ENCODE data around the gene PARD3. TPM values are rescaled to one million over a fixed set of nuclear protein-coding genes. Genes with fewer than 3 reads are reported as not detected.
A peak's percentile ranks its signal among the peaks of the same experiment; 100 is the strongest.

PARD3 gene
- total RNA-seq, 6 experiments from 2014 or later, result 19.1 to 27.8 (median 22.0) TPM

DNA sequence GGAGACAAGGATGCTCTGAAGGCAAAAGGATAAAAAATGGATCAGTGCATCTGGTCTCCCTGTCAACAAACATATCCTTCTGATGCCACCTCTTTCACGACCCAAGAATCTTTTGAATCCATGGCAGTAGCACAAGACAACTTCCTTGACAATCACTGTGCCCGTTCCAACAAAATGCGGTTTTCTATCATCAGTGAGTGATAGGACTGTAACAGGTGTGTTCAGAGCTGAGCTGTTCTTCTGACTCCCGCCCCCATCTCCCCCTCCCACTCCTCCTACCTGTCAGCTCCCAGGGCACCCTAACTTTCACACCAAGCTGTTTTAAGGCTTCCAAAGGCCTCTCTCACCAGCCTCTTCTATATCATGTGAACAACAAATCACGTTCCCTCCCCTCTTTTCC lies 74.8 kb downstream of the PARD3 start:
- DNase-seq, result no peak
- Histone ChIP-seq H3K27me3 (no peaks in the 10 kb centered on the region), H3K9me3 (no peaks in the 10 kb centered on the region), H3K4me3 (no peak overlapping the region), H3K36me3 (no peaks in the 10 kb centered on the region), H3K4me1 (peaks cover 0 to 43% (median 14%) of the 10 kb centered on the region in 4 donors), H3K27ac (peak overlapping the region in 1 of 3 donors; percentile 83)
- 65% methylated on average over 5 of the region's 5 CpGs for WGBS (ENCODE audit: insufficient coverage, low coverage, low lambda C conversion rate, missing lambda C conversion rate)
- TF ChIP-seq CTCF (IDR thresholded peaks at IDR 0.05) (no peak), POLR2A (IDR thresholded peaks at IDR 0.05) (no peak)
- intact Hi-C loops (cut with DNase I), result no loop called here
- ATAC-seq, result no peak

- WGBS (ENCODE audit: insufficient coverage, low coverage, low lambda C conversion rate, missing lambda C conversion rate), result 49% methylated on average over 8 of the region's 9 CpGs
- H3K9me3 ChIP-seq, result no peaks in the 10 kb centered on the region
- H3K27ac ChIP-seq, result peak overlapping the region in 1 of 3 donors; percentile 83
- intact Hi-C loops (cut with DNase I), result no loop called here
- ATAC-seq, result peak in 2 of 4 donors; percentile 8 to 9
- no peak for TF ChIP-seq POLR2A (IDR thresholded peaks at IDR 0.05)
- no peak for TF ChIP-seq CTCF (IDR thresholded peaks at IDR 0.05)
- H3K4me3 ChIP-seq, result no peak overlapping the region
- no peaks in the 10 kb centered on the region for H3K27me3 ChIP-seq
- H3K4me1 ChIP-seq, result peaks cover 0 to 47% (median 16%) of the 10 kb centered on the region in 4 donors
- no peak for DNase-seq
- no peaks in the 10 kb centered on the region for H3K36me3 ChIP-seq
Observed at GRCh38 chr10:34739915-34740314, 75.2 kb downstream of the PARD3 start.

GRCh38 chr10:34737772-34738169 lies 77.3 kb downstream of the PARD3 start:
- Histone ChIP-seq H3K4me1 (peaks cover 0 to 62% (median 26%) of the 10 kb centered on the region in 4 donors), H3K9me3 (no peaks in the 10 kb centered on the region), H3K27me3 (no peaks in the 10 kb centered on the region), H3K36me3 (no peaks in the 10 kb centered on the region), H3K27ac (peak overlapping the region; percentile 63 to 83 (median 75)), H3K4me3 (peak overlapping the region in 1 of 3 donors; percentile 26)
- intact Hi-C loops (cut with DNase I), result no loop called here
- 68% methylated on average over 4 of the region's 7 CpGs for WGBS (ENCODE audit: insufficient coverage, low coverage, low lambda C conversion rate, missing lambda C conversion rate)
- DNase-seq (no peak), ATAC-seq (peak in 1 of 4 donors; percentile 1)
- TF ChIP-seq POLR2A (IDR thresholded peaks at IDR 0.05), result no peak
- TF ChIP-seq CTCF (IDR thresholded peaks at IDR 0.05), result no peak

DNA sequence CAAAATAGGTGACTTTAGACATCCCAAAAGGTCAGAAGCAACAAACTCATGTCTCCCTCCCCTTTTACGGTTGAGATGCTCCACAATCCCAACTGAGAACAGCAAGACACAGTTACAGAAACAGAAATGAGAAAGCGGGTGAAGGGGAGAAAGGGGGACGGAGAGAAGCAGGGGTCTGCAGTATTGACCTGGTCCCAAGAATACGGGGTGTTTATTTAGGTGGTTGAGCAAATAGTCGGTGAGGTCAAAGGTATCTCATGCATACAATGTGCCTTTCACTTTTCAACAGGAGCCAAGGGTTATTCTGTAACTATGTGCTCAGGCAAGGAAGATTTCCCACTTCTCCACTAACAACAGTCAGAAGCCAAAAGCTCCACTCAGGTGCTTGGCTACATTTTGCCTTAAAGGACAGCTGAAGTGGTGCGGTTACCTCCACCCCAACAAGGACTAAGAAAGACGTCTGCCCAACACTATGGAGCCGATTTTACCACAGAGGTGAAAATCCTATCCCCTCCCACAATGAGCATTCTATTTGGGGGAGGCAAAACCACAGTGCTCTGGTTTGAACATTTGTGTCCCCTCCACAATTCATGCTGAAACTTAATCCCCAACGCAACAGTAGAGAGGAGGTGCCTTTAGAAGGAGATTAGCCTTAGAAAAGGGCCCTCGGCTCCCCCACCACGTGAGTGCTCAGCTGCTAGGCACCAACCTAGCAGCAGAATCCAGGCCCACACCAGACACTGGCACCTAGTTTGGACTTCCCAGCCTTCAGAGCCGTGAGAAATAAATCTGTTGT lies 77.9 kb downstream of the PARD3 start:
- ATAC-seq (peak; percentile 88 to 95 (median 91)), DNase-seq (peak in 1 of 3 donors; percentile 50)
- peak overlapping the region in 1 of 3 donors; percentile 26 for H3K4me3 ChIP-seq
- WGBS (ENCODE audit: insufficient coverage, low coverage, low lambda C conversion rate, missing lambda C conversion rate), result 22% methylated on average over 12 of the region's 12 CpGs
- no peaks in the 10 kb centered on the region for H3K27me3 ChIP-seq
- no peaks in the 10 kb centered on the region for H3K9me3 ChIP-seq
- intact Hi-C loops (cut with DNase I), result no loop called here
- TF ChIP-seq CTCF (IDR thresholded peaks at IDR 0.05), result no peak
- no peak for TF ChIP-seq POLR2A (IDR thresholded peaks at IDR 0.05)
- peak overlapping the region; percentile 63 to 83 (median 75) for H3K27ac ChIP-seq
- H3K4me1 ChIP-seq, result peaks cover 0 to 62% (median 26%) of the 10 kb centered on the region in 4 donors
- no peaks in the 10 kb centered on the region for H3K36me3 ChIP-seq
